Measurements from ENCODE around the gene ITGAL. TPM values are rescaled to one million over a fixed set of nuclear protein-coding genes. Genes with fewer than 3 reads are reported as not detected.

ITGAL gene
- total RNA-seq: 292 and 293 TPM in 2 replicates

DNA sequence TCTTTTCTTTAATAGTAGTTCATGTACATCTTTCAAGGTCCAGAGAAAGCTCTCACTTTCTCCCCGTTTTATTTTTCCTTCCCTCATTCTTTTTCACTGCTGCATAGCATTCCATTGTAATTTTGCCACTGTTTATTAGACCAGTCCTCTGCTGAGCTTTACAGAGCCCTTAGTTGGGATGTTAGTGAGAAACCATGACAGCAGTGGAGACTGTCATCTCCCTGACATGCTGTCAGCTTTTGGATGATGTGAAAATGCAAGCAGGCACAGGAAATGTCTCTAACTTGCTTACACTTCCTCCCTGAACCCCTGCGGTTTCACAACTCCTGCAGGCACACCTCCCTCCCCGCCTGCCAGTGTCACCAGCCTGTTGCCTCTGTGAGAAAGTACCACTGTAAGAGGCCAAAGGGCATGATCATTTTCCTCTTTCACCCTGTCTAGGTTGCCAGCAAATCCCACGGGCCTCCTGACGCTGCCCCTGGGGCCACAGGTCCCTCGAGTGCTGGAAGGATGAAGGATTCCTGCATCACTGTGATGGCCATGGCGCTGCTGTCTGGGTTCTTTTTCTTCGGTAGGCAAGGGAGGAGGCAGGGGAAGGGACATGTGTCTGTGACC is at the start of gene ITGAL:
Gene ITGAL (plus strand): TSS at position 415 of the 615 bp plus-strand sequence. CDS start 96 bp downstream, at position 511.
- DNase-seq (ENCODE audit: low spot score): peak; percentile 83
- Mint-ChIP-seq H3K27me3 (ENCODE audit: low read depth) (no peaks in the 10 kb centered on the region), H3K36me3 (ENCODE audit: low read depth) (peaks cover 43% of the 10 kb centered on the region), H3K27ac (peak within 1 kb of the TSS; percentile 97), H3K4me3 (ENCODE audit: low read depth) (peak within 1 kb of the TSS; percentile 99), H3K4me1 (ENCODE audit: low read depth) (peaks cover 52% of the 10 kb centered on the region), H3K9me3 (no peaks in the 10 kb centered on the region)
- intact Hi-C loops (cut with micrococcal nuclease): loop anchor here (1.0 to 5.0 kb wide), 4 partner anchors 22 to 95 kb away; partner anchors contain the start of gene ZNF768

DNA sequence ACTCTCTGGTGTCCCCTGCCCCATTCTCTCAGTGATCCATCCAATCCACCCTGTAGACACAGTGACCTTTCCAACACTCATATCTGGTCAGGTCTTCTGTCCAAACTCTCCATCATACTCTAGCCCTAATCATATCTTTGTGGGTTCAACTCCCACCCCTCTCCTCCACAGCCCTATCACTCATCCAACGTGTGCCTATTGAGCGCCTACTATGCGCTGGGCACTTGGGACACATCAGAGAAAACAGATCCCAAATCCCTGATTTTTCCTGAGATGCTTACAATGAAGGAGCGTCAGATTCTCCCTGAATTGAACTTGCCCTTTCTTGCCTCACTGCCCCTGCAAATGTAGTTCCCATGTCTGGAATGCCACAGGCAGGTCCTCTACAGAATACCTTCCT is 44.5 kb upstream of the ITGAL start:
- H3K36me3 Mint-ChIP-seq (ENCODE audit: low read depth): peaks cover 43% of the 10 kb centered on the region
- no peaks in the 10 kb centered on the region for H3K9me3 Mint-ChIP-seq
- H3K4me1 Mint-ChIP-seq (ENCODE audit: low read depth): peaks cover 11% of the 10 kb centered on the region
- intact Hi-C loops (cut with micrococcal nuclease): no loop called here
- no peak for DNase-seq (ENCODE audit: low spot score)
- no peak overlapping the region for H3K4me3 Mint-ChIP-seq (ENCODE audit: low read depth)
- peak overlapping the region; percentile 10 for H3K27ac Mint-ChIP-seq
- no peaks in the 10 kb centered on the region for H3K27me3 Mint-ChIP-seq (ENCODE audit: low read depth)

DNA sequence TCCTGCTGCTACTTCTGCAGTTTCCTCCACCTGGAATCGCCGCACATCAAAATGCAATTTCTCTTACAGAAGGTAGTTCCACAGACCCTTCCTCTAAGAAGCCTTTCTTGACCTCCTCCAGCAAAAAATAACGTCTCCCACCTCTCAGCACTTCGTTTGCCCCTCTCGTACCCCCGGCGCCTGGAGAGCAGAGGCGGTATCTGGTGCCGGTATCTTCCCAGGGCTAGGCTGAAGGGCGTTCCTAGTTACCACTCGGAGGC is 43.2 kb upstream of the ITGAL start:
- H3K27me3 Mint-ChIP-seq (ENCODE audit: low read depth): no peaks in the 10 kb centered on the region

DNA sequence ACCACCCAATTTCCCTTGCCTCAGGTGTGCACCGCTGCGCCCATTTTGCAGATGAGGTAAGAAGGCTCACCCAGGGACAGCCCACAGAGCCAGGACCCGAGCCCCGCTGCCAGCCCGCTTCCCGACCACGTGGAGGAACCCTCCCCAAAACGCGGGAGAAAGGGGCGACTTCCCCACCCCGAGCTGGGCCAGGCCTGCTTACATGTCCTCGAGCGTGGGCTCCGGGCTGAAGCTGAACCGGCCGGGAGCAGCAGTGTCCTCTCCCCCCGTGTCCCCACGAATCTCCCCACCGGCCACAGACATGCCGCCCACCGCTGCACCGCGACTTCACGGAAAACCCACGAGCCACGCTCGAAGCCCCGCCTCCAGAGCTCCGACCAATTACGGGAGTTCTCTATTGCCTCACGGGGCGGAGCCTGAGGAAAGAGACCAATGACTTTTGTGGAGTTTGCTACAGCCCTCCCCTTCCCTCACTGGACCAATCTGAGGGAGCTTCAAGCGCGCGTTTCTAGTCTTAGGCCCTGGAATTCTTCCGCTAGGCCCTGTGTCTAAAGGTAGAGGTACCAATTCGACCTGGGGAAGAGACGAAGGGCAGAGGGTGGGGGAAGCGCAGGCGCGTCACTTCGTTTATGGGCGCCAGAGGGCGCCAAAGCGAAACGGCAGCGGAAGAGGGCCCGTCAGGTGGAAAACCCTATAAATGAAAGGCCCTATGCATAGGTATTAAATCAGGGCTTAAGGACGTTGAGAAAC is 42.7 kb upstream of the ITGAL start, which contains the start of gene DCTPP1:
Gene DCTPP1 (minus strand): TSS at position 353 of the 750 bp plus-strand sequence. CDS start 50 bp downstream, at position 303.
- no peaks in the 10 kb centered on the region for H3K9me3 Mint-ChIP-seq
- intact Hi-C loops (cut with micrococcal nuclease): loop anchor here (1.0 to 5.0 kb wide), 9 partner anchors 15 to 228 kb away; partner anchors contain the start of genes FBRS, SEPHS2, ZNF689 and ZNF768
- no peak within 1 kb of the TSS for H3K4me3 Mint-ChIP-seq (ENCODE audit: low read depth)
- H3K4me1 Mint-ChIP-seq (ENCODE audit: low read depth): peaks cover 20% of the 10 kb centered on the region
- DNase-seq (ENCODE audit: low spot score): peak; percentile 96
- no peak within 1 kb of the TSS for H3K27ac Mint-ChIP-seq
- no peaks in the 10 kb centered on the region for H3K27me3 Mint-ChIP-seq (ENCODE audit: low read depth)
- H3K36me3 Mint-ChIP-seq (ENCODE audit: low read depth): peaks cover 28% of the 10 kb centered on the region

More for the DNA sequence above, 43.2 kb upstream of the ITGAL start:
- Mint-ChIP-seq H3K4me1 (ENCODE audit: low read depth) (peaks cover 15% of the 10 kb centered on the region), H3K36me3 (ENCODE audit: low read depth) (peaks cover 33% of the 10 kb centered on the region), H3K4me3 (ENCODE audit: low read depth) (no peak overlapping the region), H3K27ac (no peak overlapping the region), H3K9me3 (no peaks in the 10 kb centered on the region)
- DNase-seq (ENCODE audit: low spot score): no peak
- intact Hi-C loops (cut with micrococcal nuclease): no loop called here

DNA sequence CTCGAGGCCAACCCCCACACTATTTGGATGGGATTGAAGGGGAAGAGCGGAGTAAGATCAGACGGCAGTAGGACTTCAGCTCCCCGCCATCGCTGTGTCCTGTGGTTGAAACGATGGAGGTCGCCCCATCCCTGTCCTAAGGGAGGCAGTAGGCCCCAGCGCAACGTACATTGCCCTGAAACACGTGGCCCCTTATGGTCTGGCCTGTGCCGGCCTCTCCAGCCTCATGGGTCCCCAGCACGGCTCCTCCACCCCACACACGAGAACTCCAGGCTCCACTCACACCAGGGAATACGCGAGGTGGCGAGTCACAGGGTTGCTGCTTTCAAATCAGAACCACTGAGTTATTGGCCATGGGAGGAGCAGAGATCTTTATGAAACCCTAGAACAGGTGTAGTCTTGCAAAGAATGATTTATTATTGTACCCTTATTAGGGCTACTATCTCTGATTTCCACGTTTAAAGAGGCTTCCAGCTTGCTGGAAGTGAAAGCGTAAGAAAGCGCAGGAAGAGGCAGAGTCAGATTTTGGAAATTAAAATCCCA is 42.0 kb upstream of the ITGAL start:
- H3K4me1 Mint-ChIP-seq (ENCODE audit: low read depth): peaks cover 23% of the 10 kb centered on the region
- H3K36me3 Mint-ChIP-seq (ENCODE audit: low read depth): peaks cover 27% of the 10 kb centered on the region
- H3K27ac Mint-ChIP-seq: no peak overlapping the region
- no peaks in the 10 kb centered on the region for H3K27me3 Mint-ChIP-seq (ENCODE audit: low read depth)
- intact Hi-C loops (cut with micrococcal nuclease): loop anchor here (1.0 to 5.0 kb wide), 9 partner anchors 15 to 228 kb away; partner anchors contain the start of genes FBRS, SEPHS2, ZNF689 and ZNF768
- no peaks in the 10 kb centered on the region for H3K9me3 Mint-ChIP-seq
- no peak for DNase-seq (ENCODE audit: low spot score)
- H3K4me3 Mint-ChIP-seq (ENCODE audit: low read depth): no peak overlapping the region

DNA sequence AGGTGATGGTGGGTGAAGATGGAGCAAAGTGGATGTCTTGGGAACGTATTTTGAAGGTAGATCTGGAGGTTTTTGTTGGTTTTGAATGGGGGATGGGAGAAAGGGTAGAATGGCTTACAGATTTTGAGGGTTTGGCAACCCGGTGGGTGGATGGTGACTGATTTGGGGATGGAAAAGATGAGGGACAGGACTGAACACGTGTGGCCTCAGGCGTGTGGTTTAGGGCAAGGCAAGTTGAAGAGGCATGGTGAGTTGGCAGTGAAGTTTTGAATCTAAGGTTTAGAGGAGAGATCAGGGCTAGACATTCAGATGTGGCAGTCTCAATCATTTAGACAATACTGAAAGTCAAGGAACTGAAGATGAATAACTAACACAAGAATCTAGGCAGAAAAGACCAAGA is 37.7 kb upstream of the ITGAL start:
- no peaks in the 10 kb centered on the region for H3K36me3 Mint-ChIP-seq (ENCODE audit: low read depth)
- H3K27me3 Mint-ChIP-seq (ENCODE audit: low read depth): no peaks in the 10 kb centered on the region
- DNase-seq (ENCODE audit: low spot score): no peak
- intact Hi-C loops (cut with micrococcal nuclease): loop anchor here (1.0 to 5.0 kb wide), 5 partner anchors 10 to 192 kb away; partner anchors contain the start of genes SEPHS2, ZNF689 and ZNF768
- peak overlapping the region; percentile 78 for H3K27ac Mint-ChIP-seq
- H3K4me1 Mint-ChIP-seq (ENCODE audit: low read depth): peaks cover 19% of the 10 kb centered on the region
- peak overlapping the region; percentile 19 for H3K4me3 Mint-ChIP-seq (ENCODE audit: low read depth)
- H3K9me3 Mint-ChIP-seq: no peaks in the 10 kb centered on the region

DNA sequence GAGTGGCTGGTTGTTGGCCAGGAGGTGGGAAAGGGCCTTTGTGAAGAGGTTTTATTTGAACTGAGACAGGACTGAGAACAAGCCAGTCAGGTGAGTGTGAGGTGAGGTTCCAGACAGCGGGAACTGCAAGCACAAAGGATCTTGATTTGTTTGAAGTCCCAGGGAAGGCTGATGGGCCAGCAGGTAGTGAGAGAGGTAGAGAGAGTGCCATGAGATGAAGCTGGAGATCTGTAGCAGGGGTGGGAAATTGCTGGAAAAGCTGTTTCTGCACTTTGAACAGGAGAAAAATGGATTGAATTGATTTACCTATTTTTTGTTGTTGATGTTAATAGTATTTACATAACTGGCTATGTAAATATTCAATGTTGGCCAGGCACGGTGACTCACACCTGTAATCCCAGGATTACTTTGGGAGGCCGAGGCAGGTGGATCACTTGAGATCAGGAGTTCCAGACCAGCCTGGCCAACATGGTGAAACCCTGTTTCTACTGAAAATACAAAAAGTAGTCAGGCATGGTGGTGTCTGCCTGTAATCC is 35.0 kb upstream of the ITGAL start:
- no peak for DNase-seq (ENCODE audit: low spot score)
- Mint-ChIP-seq H3K9me3 (no peaks in the 10 kb centered on the region), H3K27me3 (ENCODE audit: low read depth) (no peaks in the 10 kb centered on the region), H3K4me1 (ENCODE audit: low read depth) (peaks cover 20% of the 10 kb centered on the region), H3K36me3 (ENCODE audit: low read depth) (peaks cover 3% of the 10 kb centered on the region), H3K27ac (no peak overlapping the region), H3K4me3 (ENCODE audit: low read depth) (no peak overlapping the region)
- intact Hi-C loops (cut with micrococcal nuclease): no loop called here

DNA sequence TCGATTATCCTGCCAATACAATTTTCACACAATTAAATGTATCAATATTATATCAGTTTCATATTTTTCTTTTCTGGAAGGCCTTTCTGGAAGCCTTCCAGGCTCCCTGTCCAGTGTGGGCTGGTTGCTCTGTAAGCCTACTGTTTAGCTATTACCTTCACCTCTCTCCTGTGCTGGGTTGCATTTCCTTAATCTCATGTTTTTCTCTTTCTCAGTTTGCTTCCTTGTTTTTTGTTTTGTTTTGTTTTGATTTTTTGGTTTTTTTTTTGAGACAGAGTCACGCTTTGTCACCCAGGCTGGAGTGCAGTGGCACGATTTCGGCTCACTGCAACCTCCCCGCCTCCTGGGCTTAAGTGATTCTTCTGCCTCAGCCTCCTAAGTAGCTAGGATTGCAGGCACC is 33.7 kb upstream of the ITGAL start:
- Mint-ChIP-seq H3K27me3 (ENCODE audit: low read depth) (no peaks in the 10 kb centered on the region), H3K4me3 (ENCODE audit: low read depth) (no peak overlapping the region), H3K4me1 (ENCODE audit: low read depth) (peaks cover 27% of the 10 kb centered on the region), H3K36me3 (ENCODE audit: low read depth) (peaks cover 14% of the 10 kb centered on the region), H3K27ac (no peak overlapping the region), H3K9me3 (no peaks in the 10 kb centered on the region)
- DNase-seq (ENCODE audit: low spot score): no peak
- intact Hi-C loops (cut with micrococcal nuclease): no loop called here

DNA sequence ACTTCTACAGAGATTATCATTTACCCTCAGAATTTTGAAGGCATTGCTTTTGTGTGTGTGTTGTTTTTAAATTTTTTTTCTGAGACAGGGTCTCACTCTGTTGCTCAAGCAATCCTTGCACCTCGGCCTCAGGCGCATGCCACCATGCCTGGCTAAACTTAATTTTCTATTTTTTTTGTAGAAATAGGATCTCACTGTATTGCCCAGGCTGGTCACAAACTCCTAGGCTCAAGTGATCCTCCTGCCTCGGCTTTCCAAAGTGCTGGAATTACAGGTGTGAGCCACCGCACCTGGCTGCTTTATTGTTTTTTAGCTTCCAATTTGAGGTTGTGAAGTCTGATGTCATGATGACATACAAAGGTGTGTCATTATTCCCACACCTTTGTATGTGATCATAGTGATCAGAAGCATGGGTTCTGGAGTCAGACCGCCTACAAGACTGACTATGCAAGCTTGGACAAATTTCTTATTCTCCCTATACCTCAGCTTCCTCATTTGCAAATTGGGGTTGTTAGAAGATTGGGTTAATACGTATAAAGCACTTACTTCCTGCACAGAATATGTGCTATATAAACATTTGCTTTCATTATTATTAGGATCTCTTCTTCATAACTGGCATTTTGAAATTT is 32.7 kb upstream of the ITGAL start:
- H3K27me3 Mint-ChIP-seq (ENCODE audit: low read depth): no peaks in the 10 kb centered on the region
- no peak for DNase-seq (ENCODE audit: low spot score)
- intact Hi-C loops (cut with micrococcal nuclease): no loop called here
- peaks cover 28% of the 10 kb centered on the region for H3K4me1 Mint-ChIP-seq (ENCODE audit: low read depth)
- no peak overlapping the region for H3K27ac Mint-ChIP-seq
- H3K4me3 Mint-ChIP-seq (ENCODE audit: low read depth): no peak overlapping the region
- H3K9me3 Mint-ChIP-seq: no peaks in the 10 kb centered on the region
- H3K36me3 Mint-ChIP-seq (ENCODE audit: low read depth): peaks cover 24% of the 10 kb centered on the region

DNA sequence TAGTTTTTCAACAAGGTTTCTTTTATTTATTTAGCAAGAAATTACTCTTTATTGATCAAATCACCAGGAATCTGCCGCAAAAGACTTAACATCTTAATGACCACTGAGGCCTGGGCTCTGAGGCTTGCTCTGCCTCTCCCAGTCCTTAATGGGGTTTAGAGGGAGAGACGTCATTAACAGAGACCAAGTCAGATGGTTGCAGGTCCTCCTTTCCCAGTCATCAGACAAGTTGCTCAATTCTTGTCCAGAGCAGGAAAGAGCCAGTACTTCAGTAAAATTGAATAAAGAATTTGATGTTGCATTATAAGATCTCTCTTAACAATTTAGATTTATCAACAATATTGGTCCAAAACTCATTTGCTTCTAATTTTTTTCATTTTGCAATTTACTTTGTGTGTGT is 28.9 kb upstream of the ITGAL start:
- H3K9me3 Mint-ChIP-seq: no peaks in the 10 kb centered on the region
- H3K4me3 Mint-ChIP-seq (ENCODE audit: low read depth): peak overlapping the region; percentile 88
- peaks cover 38% of the 10 kb centered on the region for H3K4me1 Mint-ChIP-seq (ENCODE audit: low read depth)
- peaks cover 33% of the 10 kb centered on the region for H3K36me3 Mint-ChIP-seq (ENCODE audit: low read depth)
- intact Hi-C loops (cut with micrococcal nuclease): no loop called here
- no peak for DNase-seq (ENCODE audit: low spot score)
- no peak overlapping the region for H3K27ac Mint-ChIP-seq
- H3K27me3 Mint-ChIP-seq (ENCODE audit: low read depth): no peaks in the 10 kb centered on the region

DNA sequence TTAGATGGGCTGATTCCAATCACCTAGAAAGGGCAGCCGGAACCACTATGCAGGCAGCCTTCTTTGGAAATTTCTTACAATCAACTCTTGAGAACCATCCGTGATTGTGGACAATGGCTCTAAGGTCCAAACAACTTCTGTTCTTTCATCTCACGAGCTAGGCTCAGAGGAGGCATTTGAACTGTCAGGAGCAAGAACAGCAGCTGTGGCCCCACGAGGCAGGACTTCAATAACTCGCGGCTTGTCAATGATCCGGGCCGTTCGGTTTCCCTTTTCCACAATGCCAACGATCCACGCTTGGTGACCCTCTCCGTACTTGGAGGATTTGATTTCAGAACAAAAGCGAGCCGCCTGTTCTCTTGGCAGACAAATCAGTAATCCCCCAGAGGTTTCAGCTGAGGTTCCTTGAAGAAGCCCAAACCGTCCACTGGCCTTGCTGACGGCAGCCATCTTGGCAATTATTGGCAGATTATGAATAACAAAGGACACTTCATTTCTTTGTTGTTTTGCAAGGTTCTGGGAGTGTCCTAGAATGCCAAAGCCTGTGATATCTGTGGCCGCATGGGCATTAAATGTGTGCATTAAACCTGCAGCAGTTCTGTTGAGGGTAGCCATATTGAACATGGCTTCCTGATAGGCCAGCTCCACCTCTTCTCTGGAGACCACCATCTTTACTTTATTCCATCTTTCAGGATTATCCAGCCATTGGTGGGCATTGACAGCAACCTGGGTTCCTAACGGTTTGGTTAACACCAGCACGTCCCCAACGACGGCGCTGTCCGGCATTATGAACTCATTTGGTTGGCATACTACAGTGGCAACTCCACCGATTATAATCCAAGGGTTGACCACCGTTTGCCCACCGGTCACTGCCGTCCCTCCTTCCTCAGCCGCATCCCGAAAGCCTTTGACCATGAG is 28.1 kb upstream of the ITGAL start:
- H3K27ac Mint-ChIP-seq: peak overlapping the region; percentile 74
- DNase-seq (ENCODE audit: low spot score): no peak
- peaks cover 39% of the 10 kb centered on the region for H3K4me1 Mint-ChIP-seq (ENCODE audit: low read depth)
- no peaks in the 10 kb centered on the region for H3K27me3 Mint-ChIP-seq (ENCODE audit: low read depth)
- intact Hi-C loops (cut with micrococcal nuclease): loop anchor here (1.0 to 5.0 kb wide), 4 partner anchors 10 to 83 kb away; partner anchors contain the start of genes DCTPP1 and ZNF768
- H3K36me3 Mint-ChIP-seq (ENCODE audit: low read depth): peaks cover 33% of the 10 kb centered on the region
- H3K9me3 Mint-ChIP-seq: no peaks in the 10 kb centered on the region
- H3K4me3 Mint-ChIP-seq (ENCODE audit: low read depth): peak overlapping the region; percentile 88

DNA sequence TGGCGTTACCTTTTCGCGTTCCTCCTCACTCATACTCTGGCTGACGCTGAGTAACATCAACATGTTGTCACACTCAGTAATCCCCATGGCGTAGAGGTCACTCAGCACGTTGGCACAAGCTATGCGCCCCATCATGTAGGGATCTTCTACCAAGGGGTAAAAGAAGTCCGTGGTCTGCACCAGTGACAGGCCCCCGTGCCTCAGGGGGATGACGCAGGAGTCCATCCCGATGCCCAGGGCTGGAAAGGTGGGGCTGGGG is 27.5 kb upstream of the ITGAL start:
- H3K4me1 Mint-ChIP-seq (ENCODE audit: low read depth): peaks cover 42% of the 10 kb centered on the region
- DNase-seq (ENCODE audit: low spot score): no peak
- intact Hi-C loops (cut with micrococcal nuclease): loop anchor here (1.0 to 5.0 kb wide), 4 partner anchors 11 to 82 kb away; partner anchors contain the start of genes DCTPP1 and ZNF768
- peaks cover 33% of the 10 kb centered on the region for H3K36me3 Mint-ChIP-seq (ENCODE audit: low read depth)
- H3K27me3 Mint-ChIP-seq (ENCODE audit: low read depth): no peaks in the 10 kb centered on the region
- H3K27ac Mint-ChIP-seq: peak overlapping the region; percentile 74
- peak overlapping the region; percentile 88 for H3K4me3 Mint-ChIP-seq (ENCODE audit: low read depth)
- no peaks in the 10 kb centered on the region for H3K9me3 Mint-ChIP-seq
